HG02798 (cell line): ENCODE measurements around the gene ATP11A.
"Not testable (repeated sequence)": the region's sequence is repeated elsewhere in the genome, so short reads cannot be mapped to it uniquely, and the experiment has no call there.

Experiments
- ATAC-seq: cut with Tn5 transposase; IDR thresholded peaks from one replicate; pipeline ENCODE4 v1.9.1; 2021; ENCODE audit warnings: mild to moderate bottlenecking; ENCODE audit not compliant: unreplicated experiment, poor library complexity

Gene ATP11A

DNA sequence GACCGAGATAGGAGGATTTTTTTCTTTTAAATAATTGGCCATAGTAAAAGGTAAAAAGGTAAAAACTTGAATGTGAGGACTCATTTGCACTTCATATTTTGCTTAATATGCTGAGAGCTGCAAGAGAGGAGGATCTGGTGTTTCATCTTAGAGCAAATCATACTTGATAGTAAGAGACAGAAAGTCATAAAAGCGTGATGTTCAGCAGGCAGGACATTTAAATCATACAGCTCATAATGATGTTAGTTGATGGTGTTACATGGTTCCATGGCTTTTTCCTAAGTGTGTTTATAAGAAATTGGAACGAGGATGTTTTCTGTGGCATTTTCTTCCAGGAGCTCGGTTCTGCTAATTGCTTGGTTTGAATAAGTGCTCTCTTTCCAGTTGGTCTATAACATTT, 16.3 kb downstream of the ATP11A start:
- ATAC-seq = no peak

DNA sequence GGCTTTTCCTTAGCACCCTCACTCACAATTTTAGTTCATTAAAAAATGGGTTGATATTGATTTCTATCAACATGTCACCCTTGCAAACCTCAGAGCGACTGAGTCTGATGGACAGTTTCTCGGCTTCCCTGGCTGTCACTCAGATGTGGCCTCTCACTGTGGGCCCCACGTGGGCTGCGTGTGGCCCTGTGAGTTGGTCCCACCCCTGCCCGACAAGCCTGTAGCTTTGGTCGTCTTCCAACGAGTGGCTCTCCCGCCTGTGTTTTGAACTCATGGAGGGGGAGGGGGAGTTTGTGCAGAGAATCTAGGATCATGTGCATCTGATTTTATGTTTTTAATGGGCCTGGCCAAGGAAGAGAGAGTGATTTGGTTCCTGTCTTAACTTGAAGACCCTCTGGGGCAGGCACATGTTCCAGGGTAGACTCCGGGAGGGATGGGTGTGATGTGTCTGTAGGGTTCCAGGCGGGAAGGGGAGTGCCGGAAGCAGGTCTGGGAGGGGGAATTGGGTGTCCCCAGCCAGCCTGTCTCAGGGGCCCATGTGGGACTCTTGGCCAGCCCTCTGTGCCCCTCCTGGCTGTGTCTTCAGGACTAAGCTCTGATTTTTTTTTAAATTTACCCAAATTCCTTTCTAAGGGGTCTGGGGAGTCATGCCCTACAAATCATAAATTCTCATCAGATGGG, 18.9 kb downstream of the ATP11A start:
- no peak for ATAC-seq

DNA sequence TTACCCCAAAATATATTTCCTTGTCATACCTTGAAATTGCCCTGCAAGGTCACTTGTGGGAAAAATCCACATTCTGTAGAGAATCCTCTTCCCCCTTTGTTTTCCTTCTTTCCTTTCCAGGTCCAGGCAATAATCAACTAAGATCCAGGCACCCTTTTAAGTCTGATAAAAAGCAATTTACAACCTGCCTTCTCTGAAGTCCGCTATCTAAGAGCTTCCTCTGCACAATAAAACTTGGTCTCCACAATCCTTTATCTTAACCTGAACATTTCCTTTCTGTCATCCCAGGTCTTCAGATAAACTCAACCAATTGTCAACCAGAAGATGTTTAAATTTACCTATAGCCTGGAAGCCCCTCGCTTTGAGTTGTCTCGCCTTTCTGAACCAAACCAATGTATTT, 19.5 kb downstream of the ATP11A start:
- ATAC-seq = not testable (repeated sequence)

DNA sequence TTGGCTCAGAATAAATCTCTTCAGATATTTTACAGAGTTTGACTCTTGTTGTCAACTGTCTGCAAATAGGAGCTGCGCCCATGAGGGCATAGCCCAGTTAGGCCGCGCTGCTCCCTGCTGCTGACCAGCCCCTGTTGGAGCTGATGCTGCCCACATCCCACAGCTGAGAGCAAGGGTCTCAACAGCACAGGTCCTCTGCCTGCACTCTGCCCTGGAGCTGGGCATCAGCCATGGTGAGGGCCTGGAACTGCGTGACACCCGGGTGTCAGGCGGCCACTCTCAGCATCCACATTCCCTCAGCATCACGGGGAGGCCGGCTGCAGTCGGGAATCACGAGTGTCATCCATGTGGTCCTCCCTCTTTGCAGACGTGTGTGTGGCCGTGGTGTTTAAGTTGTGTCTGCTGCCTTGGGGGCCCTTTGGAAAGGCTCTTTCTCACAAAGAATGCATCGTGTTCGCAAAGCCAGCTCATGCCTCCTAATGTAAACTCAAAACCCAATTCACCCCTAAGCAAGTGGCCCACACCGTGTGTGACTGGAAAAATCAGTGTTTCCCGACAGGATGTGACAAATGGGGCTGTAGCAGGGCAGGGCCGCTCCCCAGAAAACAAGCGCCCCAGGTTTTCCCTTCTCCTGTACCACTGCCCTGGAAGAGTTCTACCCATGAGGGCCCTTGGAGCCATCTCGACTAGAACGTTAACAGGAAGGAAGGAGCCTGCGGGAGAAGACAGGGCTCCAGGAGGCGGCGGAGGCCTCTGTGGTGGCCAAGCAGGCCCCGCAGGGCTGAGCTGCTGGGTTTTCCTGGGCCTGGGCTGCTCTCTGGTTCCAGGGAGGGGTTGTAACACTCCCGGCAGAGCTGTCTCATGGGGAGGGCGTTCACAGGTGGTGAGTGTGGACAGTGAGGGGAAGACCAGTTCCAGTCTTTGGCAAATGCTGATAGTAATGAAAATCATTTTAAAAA, 20.3 kb downstream of the ATP11A start:
- no peak for ATAC-seq

DNA sequence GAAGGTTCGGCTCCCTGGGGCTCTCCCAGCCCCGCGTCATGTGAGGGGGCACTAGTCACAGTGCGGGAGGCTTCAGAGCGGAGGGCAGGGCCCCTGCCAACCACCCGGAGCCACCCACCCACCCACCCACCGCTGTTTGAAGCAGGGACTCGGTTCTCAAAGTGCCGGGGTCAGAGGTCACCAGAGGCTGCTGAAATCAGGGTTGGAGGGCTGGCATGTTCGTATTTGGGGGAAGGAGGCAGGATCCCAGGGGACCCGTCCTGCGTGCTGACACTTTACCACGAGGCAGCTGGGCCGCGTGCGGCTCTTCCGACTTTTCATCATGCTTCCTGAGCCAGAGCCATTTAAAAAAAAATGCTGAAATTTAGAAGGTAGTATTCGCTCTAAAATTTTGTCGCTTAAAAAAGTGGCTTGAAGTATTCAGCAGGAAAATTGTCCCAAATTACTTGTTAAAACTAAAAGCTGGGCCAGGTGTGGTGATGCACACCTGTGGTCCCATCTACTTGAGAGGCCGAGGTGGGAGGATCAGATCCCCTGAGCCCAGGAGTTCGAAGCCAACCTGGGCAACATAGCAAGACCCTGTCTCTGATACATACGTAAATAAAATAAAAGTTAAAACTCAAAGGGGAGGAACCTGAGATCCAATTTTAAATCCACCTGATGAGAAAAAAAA, 21.2 kb downstream of the ATP11A start:
- no peak for ATAC-seq

DNA sequence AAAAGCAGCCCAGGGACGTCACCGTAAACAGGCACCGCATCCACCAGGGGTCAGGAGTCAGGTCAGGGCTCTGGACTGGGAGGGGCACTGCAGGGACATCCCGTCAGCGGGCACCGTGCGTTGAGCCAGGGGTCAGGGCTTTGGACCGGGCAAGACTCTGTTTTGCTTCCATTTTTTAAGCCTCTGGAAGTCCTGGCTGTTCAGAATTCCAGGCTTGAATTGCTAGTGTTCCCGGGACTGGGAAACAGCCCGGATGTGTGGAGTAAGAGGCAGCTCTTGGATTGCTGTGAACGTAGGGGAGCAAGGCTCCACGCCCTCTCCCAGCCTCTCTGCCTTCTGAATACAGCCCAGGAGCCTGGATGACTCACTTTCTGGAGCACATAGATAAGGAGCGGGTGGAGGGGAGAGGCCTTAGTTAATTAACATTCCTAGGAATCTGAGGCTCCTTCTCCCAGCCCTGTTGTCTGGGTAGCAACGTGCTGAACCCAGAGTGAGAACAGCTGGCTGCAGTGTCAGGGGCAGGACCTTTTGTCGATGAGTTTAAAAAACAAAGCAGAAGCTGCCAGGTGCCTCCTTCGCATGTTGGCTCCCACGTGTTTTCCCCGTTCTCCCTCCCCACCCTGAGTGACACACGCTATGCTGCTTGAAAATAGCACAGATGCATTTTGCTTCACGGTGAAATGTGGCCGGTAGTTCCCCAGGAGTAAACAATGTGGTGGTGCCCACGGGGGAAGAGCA, 21.9 kb downstream of the ATP11A start:
- peak; percentile 84 for ATAC-seq

DNA sequence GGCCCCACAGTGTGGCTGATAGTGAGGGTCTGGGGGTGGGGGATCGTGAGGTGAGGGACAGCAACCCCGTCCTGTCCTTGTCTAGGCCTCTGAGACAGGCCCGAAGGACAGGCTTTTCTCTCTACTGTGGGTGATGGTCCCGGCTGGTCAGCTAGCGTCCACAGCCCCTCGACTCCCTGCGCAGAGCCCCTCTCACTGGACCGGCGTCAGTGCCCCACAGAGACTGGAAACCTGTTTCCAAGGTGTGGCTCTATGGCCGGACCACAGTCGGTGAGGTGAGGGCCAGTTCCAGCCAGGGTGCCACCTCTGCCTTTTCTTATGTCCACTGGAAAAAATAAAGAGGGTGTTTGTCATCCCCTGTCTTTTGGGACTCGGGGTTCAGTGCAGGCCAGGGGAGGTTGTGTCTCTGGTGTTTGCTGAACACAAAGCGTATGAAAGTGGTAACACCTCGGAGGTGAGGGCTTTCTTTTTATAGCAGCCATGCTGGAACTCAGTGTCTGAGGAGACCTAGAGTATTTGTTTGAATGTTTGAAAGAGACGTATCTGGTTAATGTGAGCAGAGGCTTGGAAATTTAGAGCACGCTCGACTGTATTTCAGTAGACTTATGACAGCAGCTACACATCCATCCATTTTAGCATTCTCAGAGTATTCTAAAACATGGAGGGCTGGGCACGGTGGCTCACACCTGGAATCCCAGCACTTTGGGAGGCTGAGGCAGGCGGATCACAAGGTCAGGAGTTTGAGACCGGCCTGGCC, 22.8 kb downstream of the ATP11A start:
- ATAC-seq = no peak

DNA sequence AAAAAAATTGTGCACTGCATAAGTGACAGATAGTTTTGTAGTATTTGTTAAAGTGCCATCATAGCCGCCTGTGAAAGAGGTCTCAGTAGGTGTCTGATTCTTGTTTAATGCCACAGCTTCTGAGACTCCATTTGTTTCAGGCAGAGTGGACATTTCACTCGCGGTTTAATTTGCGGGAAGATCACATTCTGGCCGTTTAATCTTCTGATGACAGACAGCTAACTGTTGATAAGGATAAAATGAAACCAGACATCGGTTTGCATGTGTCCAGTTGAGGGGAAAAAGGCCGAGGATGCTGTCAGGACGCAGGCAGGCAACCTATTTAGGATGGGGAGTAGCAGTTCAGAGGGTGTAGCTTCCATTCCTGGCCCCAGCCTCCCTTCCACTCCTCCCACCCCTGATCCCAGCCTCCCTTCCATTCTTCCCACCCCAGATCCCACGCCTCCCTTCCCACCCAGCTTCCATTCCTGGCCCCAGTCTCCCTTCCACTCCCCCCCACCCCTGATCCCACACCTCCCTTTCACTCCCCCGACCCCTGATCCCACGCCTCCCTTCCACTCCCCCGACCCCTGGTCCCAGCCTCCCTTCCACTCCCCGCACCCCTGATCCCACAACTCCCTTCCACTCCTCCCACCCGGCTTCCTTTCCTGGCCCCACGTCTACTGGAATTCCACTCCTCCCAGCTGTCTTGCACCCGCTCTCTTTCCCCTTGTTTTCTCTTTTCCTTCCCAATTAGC, 23.8 kb downstream of the ATP11A start:
- no peak for ATAC-seq

DNA sequence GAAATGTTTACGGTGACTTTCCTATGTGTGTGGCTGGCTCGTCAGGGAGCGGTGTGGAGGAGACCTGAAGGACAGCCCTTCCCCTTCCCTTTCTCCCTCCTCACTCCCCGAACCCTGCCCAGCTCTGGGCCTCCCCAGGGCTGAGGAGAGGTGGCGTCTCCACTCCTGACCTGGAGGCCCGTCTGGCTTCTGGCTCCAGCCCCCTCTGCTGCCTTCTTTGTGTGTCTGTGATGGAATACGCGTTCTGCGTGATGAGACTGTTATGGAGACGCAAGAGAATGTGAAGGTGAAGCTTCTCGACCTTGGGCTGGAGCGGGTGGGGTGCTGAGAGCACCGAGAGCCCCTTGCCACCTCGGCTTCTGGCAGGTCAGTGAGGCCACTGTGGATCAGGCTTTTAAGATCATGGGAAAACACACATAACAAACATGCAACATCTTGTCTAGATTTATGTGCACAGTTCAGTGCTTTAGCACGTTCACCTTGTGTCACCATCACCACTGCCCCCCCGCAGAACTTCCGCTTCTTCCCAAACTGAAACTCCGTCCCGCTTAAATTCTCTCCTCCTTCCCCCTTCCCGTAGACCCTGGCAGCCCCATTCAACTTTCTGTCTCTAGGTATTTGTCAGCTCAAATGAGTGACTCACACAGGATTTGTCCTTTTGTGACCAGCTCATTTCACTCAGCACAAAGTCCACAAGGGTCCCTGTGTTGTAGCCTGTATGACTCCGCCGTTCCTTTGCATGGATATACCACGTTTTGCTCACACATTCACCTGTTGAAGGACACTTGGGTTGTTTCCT, 24.7 kb downstream of the ATP11A start:
- no peak for ATAC-seq

DNA sequence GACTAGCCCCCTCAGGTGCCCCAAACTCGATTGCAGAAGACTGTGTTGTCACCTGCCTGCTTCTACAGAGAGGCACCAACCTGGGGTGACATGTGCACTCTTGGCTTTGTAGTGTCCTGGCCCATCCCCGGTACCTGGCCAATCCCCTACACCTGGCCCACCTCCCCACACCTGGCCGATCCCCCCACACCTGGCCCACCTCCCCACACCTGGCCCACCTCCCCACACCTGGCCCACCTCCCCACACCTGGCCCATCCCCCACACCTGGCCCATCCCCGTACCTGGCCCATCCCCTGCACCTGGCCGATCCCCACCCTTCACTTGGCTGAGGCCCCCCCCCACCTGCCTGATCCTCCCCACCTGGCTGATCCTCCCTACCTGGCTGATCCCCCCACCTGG, 25.4 kb downstream of the ATP11A start:
- no peak for ATAC-seq

DNA sequence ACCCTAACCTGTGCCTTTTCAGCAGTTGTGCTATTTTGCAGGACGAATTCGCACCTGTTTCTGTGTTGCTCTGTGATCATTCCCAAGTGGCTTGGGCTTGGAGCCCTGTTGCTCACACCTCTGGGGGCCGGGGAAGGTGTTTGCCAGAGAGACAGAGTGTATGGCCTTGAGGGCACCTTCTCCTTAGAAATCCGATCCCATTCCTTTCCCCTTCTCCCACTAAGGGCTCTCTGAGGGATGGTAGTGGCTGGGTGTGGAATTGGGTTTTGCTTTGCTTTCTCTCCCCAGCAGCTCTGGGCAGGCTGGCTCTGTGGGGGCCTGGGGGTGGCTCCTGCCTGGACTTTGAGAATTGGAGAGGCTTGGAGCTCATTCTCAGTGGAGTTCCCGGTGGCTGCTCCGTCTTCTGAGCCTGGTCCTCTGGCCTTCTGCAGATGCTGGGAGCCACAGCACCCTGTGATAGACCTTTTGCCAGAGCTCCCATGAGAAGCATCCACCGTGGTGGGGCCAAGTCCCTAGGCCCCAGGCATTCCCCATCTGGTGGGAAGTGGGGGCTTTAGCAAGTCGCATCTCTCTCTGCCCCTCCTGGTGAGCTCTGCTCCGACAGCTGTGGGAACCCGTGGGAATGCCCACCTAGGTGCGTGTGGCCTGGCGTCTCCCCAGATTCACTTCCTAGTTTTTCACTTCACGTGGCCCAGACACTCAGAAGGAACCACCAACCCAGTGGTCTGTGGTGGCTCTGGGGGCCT, 26.1 kb downstream of the ATP11A start:
- ATAC-seq = no peak

DNA sequence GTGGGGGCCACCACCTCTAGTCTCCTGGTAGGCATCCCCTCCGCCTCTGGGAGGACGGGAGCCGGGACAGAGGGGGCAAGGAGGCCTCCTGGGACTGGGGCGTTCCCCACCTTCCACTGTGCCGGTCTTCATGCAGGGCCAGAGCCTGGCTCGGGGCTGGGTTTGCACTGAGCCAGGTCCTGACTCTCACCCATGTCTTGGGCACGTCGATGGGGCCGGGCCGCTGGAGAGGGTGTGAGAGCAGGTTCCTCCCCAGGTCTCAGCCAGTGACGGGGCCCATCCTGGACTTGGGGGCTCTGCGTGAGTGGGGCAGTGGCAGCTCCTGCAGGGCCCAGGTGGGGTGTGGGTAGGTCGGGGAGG, 26.6 kb downstream of the ATP11A start:
- no peak for ATAC-seq

DNA sequence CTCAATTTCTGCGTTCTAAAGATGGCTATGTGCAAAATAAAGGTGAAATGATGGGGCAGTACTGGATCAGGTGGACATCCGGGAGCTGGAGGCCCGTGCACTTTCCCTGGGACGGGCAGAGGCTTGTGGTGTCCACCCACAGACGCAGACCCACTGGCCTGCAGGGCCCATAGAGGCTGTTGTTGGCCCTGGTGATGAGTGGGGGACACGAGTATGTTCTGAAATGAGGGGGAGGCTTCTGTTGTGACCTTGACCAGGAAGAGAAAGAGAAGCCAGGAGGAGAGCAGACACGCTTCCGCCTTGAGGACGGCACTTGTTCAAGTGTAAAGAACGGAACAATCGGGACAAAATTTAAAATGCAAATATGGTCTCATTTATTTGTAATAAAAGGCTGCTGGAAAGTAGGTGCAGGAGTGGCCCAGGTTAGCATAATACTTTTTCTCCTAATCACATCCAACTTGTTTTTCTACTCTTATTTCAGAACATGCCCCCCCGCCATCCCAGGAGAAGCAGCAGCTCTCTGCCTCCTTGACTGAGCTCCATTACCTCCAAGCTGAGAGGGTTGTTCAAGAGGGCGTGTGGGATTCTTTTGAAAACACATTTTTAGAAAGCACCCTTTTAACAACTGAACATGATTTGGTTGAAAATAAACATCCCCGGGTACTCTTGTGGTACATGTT, 27.1 kb downstream of the ATP11A start:
- no peak for ATAC-seq

DNA sequence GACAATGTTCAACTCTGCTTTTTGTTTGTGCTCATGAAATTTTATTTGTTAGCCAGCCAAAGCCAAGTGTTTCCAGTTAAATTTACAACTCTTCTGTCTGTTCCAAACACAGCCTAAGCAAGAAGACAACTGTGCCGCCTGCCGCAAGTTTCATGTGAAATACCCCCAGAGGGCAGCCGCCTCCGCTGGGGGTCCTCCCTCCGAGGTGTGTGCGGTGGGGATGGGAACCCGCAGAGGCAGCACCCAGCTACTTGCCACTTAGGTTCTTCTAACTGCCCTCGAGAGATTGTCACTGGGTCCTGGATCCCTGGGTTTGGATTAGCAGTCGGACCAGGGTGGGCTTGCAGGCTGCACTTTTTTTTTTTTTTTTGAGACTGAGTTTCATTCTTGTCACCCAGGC, 28.5 kb downstream of the ATP11A start:
- ATAC-seq = no peak

DNA sequence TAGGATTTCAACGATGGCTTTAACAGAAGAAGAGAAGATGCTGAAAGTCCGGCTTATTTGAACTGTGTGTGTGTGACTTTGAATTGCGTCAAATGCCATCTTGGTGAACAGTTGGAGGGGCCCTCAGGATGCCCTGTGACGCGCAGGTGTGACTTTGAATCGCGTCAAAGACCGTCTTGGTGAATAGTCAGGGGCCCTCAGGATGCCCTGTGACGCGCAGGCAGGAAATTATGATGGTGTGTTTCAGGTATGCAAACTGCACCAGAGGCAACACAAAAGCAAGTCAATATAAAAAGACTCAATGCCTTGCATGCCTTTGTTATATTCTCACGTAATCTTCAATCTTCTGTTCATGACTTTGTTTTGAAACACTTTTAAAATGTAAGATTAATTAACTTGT, 29.2 kb downstream of the ATP11A start:
- ATAC-seq = no peak

DNA sequence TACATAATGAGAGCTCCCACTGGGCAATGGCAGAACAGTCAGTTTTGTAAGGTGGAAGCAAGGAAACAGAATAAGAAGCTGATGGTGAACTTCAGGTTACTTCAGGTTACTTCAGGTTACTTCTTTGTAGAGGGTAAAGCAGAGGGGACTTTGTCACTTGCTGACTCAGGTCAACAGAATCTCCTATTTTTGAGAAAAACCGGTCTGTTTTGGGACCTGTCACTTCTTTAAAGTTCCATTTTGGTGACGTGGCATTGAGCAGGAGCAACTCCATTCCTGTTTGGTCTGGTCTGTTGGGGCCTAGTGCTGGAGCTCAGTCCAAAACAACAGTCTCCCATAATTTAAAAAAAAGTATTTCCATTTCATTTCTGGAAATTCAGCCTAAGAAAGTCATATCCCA, 29.7 kb downstream of the ATP11A start:
- no peak for ATAC-seq

DNA sequence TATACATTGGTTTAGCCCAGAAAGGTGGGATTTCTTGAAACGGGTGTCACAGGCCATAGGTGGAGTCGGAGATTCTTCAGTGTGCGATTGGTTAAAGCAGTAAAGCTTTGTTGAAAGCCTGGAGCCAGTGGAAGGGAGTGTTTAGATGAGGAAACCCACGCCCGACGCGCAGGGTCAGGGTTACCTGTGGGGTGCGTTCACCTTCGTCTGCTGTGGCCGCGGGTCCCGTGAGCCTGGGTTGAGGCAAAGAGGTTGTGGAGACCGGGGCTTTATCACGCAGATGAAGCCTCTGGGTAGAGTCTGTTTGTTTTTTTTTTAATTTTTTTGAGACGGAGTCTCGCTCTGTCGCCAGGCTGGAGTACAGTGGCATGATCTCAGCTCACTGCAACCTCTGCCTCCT, 30.4 kb downstream of the ATP11A start:
- no peak for ATAC-seq
